WTC11 (cell line): ENCODE measurements around the gene NCAM2. TPM values are rescaled to one million over a fixed set of nuclear protein-coding genes. Genes with fewer than 3 reads are reported as not detected.

Source experiments
- ATAC-seq: fragments of 200-7000 bp; cut with Tn5 transposase; 2 replicates; pipeline ENCODE4 v1.10.0; 2021; ENCODE audit warnings: mild to moderate bottlenecking, moderate library complexity
- CTCF ChIA-PET: fragments of 300-600 bp; sonication (Branson Sonifier 250); formaldehyde crosslinking; loops from one replicate; lab custom pipeline; 2021; ENCODE audit warnings: antibody characterized with exemption; lab: Charles Lee
- POLR2A ChIA-PET: fragments of 350-600 bp; sonication (Branson Sonifier 250); formaldehyde crosslinking; loops from one replicate; lab custom pipeline; 2021; ENCODE audit warnings: antibody characterized with exemption; lab: Charles Lee
- DNase-seq: peaks from one replicate; pipeline ENCODE4 v3.0.0; 2021; ENCODE audit warnings: low spot score
- H3K27ac Mint-ChIP-seq: 2 replicates; pipeline ENCODE4 v1.8.0; 2021; ENCODE audit warnings: mixed read lengths
- H3K27me3 Mint-ChIP-seq: 2 replicates; pipeline ENCODE4 v1.8.0; 2021; ENCODE audit warnings: low read depth, mild to moderate bottlenecking, moderate library complexity, mixed read lengths
- H3K36me3 Mint-ChIP-seq: 2 replicates; pipeline ENCODE4 v1.8.0; 2021; ENCODE audit warnings: mixed read lengths
- H3K4me1 Mint-ChIP-seq: 2 replicates; pipeline ENCODE4 v1.8.0; 2022; ENCODE audit warnings: mixed read lengths
- H3K4me3 Mint-ChIP-seq: 2 replicates; pipeline ENCODE4 v1.8.0; 2021; ENCODE audit warnings: mild to moderate bottlenecking, moderate library complexity, mixed read lengths
- H3K9me3 Mint-ChIP-seq: 2 replicates; pipeline ENCODE4 v1.8.0; 2021; ENCODE audit warnings: mixed read lengths
- AFF4 ChIP-seq: sonication (generic); formaldehyde crosslinking; IDR thresholded peaks from 2 replicates; pipeline ENCODE4 v1.8.1; 2023; ENCODE audit warnings: mild to moderate bottlenecking, missing genetic modification reagents, borderline replicate concordance
- ARID4B ChIP-seq: sonication (generic); formaldehyde crosslinking; IDR thresholded peaks from 2 replicates; pipeline ENCODE4 v1.8.0; 2023; ENCODE audit warnings: missing genetic modification reagents, mild to moderate bottlenecking, borderline replicate concordance
- ERG ChIP-seq: fragments of 250-450 bp; sonication (Bioruptor Pico); IDR thresholded peaks from 2 replicates; pipeline ENCODE4 v1.8.0; 2021; ENCODE audit warnings: mild to moderate bottlenecking
- IRF2 ChIP-seq: sonication (generic); formaldehyde crosslinking; IDR thresholded peaks from 2 replicates; pipeline ENCODE4 v1.8.0; 2022; ENCODE audit warnings: low read depth, missing genetic modification reagents, borderline replicate concordance
- NFE2L1 ChIP-seq: sonication (generic); formaldehyde crosslinking; IDR thresholded peaks from 2 replicates; pipeline ENCODE4 v1.8.1; 2023; ENCODE audit warnings: missing genetic modification reagents
- SMAD4 ChIP-seq: sonication (generic); formaldehyde crosslinking; IDR thresholded peaks from 2 replicates; pipeline ENCODE4 v1.8.0; 2022; ENCODE audit warnings: mild to moderate bottlenecking, missing genetic modification reagents
- SOX15 ChIP-seq: fragments of 250-450 bp; sonication (Bioruptor Pico); IDR thresholded peaks from 2 replicates; pipeline ENCODE4 v1.9.0; 2021; ENCODE audit warnings: mild to moderate bottlenecking
- TEAD1 ChIP-seq: sonication (generic); formaldehyde crosslinking; IDR thresholded peaks from 2 replicates; pipeline ENCODE4 v1.8.0; 2022; ENCODE audit warnings: mild to moderate bottlenecking, missing genetic modification reagents
- TEAD4 ChIP-seq: sonication (generic); formaldehyde crosslinking; IDR thresholded peaks from 2 replicates; pipeline ENCODE4 v1.8.0; 2022; ENCODE audit warnings: mild to moderate bottlenecking, missing genetic modification reagents
- ZBTB21 ChIP-seq: sonication (generic); formaldehyde crosslinking; IDR thresholded peaks from 2 replicates; pipeline ENCODE4 v1.8.1; 2023; ENCODE audit warnings: mild to moderate bottlenecking, missing genetic modification reagents, borderline replicate concordance
- ZBTB43 ChIP-seq: sonication (generic); formaldehyde crosslinking; IDR thresholded peaks from 2 replicates; pipeline ENCODE4 v1.8.1; 2023; ENCODE audit warnings: mild to moderate bottlenecking, missing genetic modification reagents
- ZNF138 ChIP-seq: sonication (generic); formaldehyde crosslinking; conservative IDR thresholded peaks from 2 replicates; pipeline ENCODE4 v1.8.1; 2022; ENCODE audit warnings: mild to moderate bottlenecking, moderate library complexity, missing genetic modification reagents
- ZNF263 ChIP-seq: sonication (generic); formaldehyde crosslinking; IDR thresholded peaks from 2 replicates; pipeline ENCODE4 v1.8.1; 2022; ENCODE audit warnings: low read depth, mild to moderate bottlenecking, moderate library complexity, missing genetic modification reagents
- total RNA-seq: library from RNA; stranded (reverse); gene quantifications from 3 replicates; pipeline ENCODE4 v1.2.3, GENCODE V29; 2021
- TF ChIP-seq, protein P1 (sequence below): fragments of 250-450 bp; sonication (Bioruptor Pico); conservative IDR thresholded peaks from 2 replicates; pipeline ENCODE4 v1.9.0; 2021; ENCODE audit warnings: mild to moderate bottlenecking
- TF ChIP-seq, protein P2 (sequence below): sonication (generic); formaldehyde crosslinking; conservative IDR thresholded peaks from 2 replicates; pipeline ENCODE4 v1.8.1; 2022; ENCODE audit warnings: mild to moderate bottlenecking, missing genetic modification reagents
- TF ChIP-seq, protein P3 (sequence below): sonication (generic); formaldehyde crosslinking; IDR thresholded peaks from 2 replicates; pipeline ENCODE4 v1.8.1; 2023; ENCODE audit warnings: mild to moderate bottlenecking, missing genetic modification reagents

NCAM2 gene
- total RNA-seq, 1 experiment from 2014 or later, result 1.6 TPM

DNA sequence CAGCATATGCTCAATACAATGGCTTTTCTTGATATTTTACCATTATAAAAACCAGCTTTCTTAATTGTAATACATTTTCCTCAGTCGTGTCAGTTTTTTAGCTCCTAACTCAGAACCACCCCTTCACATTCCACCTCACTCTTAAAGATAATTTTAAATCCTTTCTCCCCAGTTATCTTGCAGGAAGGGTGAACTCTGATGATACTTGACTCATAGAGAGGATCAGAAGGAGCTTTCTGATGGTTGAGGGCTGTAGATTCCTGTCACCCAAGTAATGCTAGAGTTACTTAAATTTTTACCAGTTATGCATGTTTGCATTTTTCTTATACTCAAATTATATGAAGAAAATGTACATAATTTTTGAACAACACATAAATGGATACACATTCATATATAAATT lies 233.7 kb downstream of the NCAM2 start:
- TF ChIP-seq, protein P1, sequence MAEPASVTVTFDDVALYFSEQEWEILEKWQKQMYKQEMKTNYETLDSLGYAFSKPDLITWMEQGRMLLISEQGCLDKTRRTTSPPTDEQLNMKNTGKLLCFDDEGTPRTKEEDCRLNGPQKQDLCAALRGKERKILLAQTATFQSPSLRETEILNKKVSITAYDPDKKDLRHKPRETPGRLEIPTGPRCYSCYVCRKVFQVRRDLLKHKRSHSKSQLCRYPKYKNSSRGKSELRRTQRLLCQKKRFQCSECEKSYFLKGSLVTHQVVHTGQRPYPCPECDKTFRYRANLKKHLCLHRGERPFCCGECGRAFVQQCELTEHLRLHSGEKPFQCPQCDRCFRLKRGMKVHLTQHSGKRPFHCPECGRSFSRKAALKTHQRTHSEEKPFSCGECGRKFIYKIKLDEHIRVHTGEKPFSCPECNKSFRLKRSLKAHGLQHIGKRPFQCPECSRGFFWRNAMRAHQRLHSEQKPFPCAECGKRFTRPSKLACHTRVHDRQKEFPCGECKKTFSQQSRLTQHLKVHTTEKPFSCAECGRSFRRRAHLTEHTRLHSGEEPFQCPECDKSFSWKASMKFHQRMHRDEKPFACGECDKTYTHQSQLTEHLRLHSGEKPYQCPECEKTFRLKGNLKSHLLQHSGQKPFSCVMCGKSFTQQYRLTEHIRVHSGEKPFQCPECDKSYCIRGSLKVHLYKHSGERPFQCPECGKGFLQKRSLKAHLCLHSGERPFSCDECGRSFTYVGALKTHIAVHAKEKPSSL (CRISPR knock-in tag), result no peak
- TF ChIP-seq, all 79 proteins: peak for 0
- DNase-seq (no peak), ATAC-seq (no peak)
- Mint-ChIP-seq H3K9me3 (no peaks in the 10 kb centered on the region), H3K27me3 (no peaks in the 10 kb centered on the region), H3K4me1 (no peaks in the 10 kb centered on the region), H3K4me3 (no peak overlapping the region), H3K27ac (no peak overlapping the region), H3K36me3 (no peaks in the 10 kb centered on the region)
- POLR2A ChIA-PET, result no interaction called here
- CTCF ChIA-PET, result interaction anchor here (0.5 to 1.3 kb wide), 3 partner anchors 346 to 690 kb away, joined by 3 to 6 read pairs (median 3); no protein-coding TSS in a partner anchor

GRCh38 chr21:21232320-21232719 lies 234.1 kb downstream of the NCAM2 start:
- ChIA-PET CTCF (interaction anchor here (0.5 to 1.3 kb wide), 3 partner anchors 345 to 689 kb away, joined by 3 to 6 read pairs (median 3); no protein-coding TSS in a partner anchor), POLR2A (no interaction called here)
- Mint-ChIP-seq H3K4me1 (no peaks in the 10 kb centered on the region), H3K36me3 (no peaks in the 10 kb centered on the region), H3K27ac (no peak overlapping the region), H3K9me3 (no peaks in the 10 kb centered on the region), H3K27me3 (no peaks in the 10 kb centered on the region), H3K4me3 (no peak overlapping the region)
- no peak for DNase-seq
- TF ChIP-seq ZBTB43 (CRISPR knock-in tag), result no peak
- TF ChIP-seq SMAD4 (CRISPR knock-in tag), result no peak
- TF ChIP-seq ZBTB21, result no peak
- no peak for TF ChIP-seq ARID4B
- no peak for TF ChIP-seq TEAD1 (CRISPR knock-in tag)
- TF ChIP-seq NFE2L1 (CRISPR knock-in tag), result no peak
- no peak for TF ChIP-seq AFF4 (CRISPR knock-in tag)
- TF ChIP-seq, protein P2, sequence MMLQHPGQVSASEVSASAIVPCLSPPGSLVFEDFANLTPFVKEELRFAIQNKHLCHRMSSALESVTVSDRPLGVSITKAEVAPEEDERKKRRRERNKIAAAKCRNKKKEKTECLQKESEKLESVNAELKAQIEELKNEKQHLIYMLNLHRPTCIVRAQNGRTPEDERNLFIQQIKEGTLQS (CRISPR knock-in tag), result no peak
- ATAC-seq, result no peak

GRCh38 chr21:21233051-21233450 lies 234.8 kb downstream of the NCAM2 start:
- no peak overlapping the region for H3K4me3 Mint-ChIP-seq
- ATAC-seq (no peak), DNase-seq (no peak)
- no peak overlapping the region for H3K27ac Mint-ChIP-seq
- H3K9me3 Mint-ChIP-seq, result no peaks in the 10 kb centered on the region
- ChIA-PET POLR2A (no interaction called here), CTCF (interaction anchor here (1.3 kb wide), 1 partner anchor 689 kb away, joined by 6 read pairs; no protein-coding TSS in a partner anchor)
- no peaks in the 10 kb centered on the region for H3K36me3 Mint-ChIP-seq
- H3K27me3 Mint-ChIP-seq, result no peaks in the 10 kb centered on the region
- no peaks in the 10 kb centered on the region for H3K4me1 Mint-ChIP-seq
- TF ChIP-seq, protein P2 (CRISPR knock-in tag), result no peak
- TF ChIP-seq ZNF263 (CRISPR knock-in tag) (no peak), IRF2 (CRISPR knock-in tag) (no peak), SOX15 (CRISPR knock-in tag) (no peak), TEAD4 (no peak), ZNF138 (CRISPR knock-in tag) (no peak), ERG (CRISPR knock-in tag) (no peak)
- TF ChIP-seq, protein P3, sequence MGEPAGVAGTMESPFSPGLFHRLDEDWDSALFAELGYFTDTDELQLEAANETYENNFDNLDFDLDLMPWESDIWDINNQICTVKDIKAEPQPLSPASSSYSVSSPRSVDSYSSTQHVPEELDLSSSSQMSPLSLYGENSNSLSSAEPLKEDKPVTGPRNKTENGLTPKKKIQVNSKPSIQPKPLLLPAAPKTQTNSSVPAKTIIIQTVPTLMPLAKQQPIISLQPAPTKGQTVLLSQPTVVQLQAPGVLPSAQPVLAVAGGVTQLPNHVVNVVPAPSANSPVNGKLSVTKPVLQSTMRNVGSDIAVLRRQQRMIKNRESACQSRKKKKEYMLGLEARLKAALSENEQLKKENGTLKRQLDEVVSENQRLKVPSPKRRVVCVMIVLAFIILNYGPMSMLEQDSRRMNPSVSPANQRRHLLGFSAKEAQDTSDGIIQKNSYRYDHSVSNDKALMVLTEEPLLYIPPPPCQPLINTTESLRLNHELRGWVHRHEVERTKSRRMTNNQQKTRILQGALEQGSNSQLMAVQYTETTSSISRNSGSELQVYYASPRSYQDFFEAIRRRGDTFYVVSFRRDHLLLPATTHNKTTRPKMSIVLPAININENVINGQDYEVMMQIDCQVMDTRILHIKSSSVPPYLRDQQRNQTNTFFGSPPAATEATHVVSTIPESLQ (CRISPR knock-in tag), result no peak
